ENCODE results near the gene TTI1.

Gene TTI1

GRCh38 chr20:38008233-38008944 is 24.9 kb downstream of the TTI1 start:
- no peak for FAIRE-seq

DNA sequence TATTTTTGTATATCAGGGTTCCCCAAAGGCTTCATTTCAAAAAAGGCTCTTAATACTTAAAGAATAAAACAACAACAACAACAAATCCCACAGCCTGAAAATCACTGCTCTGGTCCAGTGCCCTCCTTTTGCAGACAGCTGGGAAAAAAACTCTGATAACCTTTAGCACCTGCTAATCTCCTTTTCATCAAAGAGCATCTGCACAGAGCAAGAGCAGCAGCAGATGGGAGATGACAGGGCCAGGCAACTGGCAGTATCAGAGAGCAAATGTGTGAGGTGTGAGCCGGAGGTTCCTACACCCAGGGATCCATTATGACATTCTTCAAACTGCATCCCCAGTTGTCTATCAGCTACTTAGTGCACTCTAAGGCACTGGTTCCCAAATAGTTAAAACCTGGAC is 25.7 kb downstream of the TTI1 start:
- FAIRE-seq, result no peak

DNA sequence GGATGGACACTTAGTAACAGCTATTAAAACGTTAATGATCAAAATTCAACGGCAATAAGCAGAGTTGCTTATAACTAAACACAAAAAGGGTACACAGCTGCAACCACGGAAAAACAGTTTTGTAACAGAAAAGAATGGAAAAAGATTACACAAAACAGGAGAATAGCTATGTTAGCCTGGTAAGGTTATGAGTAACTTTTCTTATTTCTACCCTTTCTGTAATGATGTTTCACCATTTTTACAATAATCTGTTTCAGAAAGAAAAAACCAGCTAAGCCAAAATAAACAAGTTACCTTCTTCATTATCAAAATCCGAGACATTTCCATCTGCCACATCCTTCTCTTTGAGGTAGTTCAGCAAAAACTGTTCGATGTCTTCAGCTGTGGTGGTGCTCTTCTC is 27.4 kb downstream of the TTI1 start:
- no peak for FAIRE-seq

- FAIRE-seq, result no peak
Observed at GRCh38 chr20:38004416-38004815, 28.8 kb downstream of the TTI1 start.

- FAIRE-seq, result no peak
Observed at GRCh38 chr20:38002422-38002821, 30.8 kb downstream of the TTI1 start.

- FAIRE-seq, result no peak
Observed at GRCh38 chr20:38001981-38002380, 31.3 kb downstream of the TTI1 start.

GRCh38 chr20:38001173-38001875 is 31.9 kb downstream of the TTI1 start:
- no peak for FAIRE-seq

DNA sequence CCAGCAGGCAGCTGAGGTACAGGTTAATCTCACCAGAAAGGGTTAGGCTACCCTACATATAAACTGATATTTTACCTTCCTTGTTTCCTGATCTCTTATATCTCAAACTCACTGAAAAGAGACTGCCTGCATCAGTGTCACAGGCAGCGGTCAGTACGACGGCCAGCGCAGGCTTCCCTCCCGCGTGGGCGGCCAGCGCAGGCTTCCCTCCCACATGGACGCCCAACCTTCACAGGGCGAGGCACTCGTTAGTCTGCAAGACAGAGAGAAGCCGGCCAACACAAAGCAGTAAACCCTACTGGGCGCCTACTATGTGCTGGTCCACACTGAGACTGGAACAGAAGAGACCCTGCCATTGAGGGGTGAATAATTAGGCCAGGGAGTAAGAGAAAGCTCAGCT is 33.0 kb downstream of the TTI1 start:
- FAIRE-seq, result no peak

- no peak for FAIRE-seq
Observed at GRCh38 chr20:37999526-38000263, 33.6 kb downstream of the TTI1 start.

DNA sequence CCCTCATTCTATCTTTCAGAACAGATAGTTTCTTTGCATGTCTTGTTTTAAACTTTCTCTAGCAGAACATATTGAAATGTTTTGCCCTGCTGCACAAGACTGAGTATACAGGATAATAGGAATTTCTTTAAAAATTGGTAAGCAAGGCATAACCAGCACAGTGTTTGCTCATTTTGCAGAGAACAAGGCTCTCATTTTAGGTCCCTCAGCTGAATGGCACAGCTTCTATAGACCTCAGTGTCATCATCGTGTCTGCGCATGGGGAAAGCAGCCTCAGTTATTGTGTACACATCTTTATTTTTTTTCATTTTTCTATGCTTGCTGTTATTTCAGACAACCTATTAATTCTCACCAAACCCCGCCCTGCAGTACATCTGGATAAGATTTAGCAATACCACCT is 35.7 kb downstream of the TTI1 start:
- FAIRE-seq, result no peak

- FAIRE-seq, result no peak
Observed at GRCh38 chr20:37995856-37996605, 37.2 kb downstream of the TTI1 start.

DNA sequence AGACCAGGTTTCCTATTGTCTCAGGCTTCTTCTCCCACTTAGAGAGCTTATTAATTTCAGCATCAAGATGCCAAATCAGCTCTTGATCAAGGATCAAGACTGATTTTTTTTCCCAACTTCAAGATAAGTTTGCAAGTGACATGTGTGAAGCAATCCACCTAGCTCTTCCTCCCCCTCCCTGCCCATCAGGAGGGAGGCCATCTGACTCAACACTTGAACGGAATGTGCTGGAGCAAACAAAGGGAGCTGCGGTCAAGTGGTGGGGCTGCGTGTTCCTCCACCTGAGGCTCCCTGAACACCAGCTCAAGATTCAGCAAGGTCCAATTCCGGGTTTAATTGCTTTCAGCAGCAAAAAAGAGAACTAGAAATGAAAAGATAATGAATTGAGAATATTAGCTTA is 38.7 kb downstream of the TTI1 start:
- no peak for FAIRE-seq

- FAIRE-seq, result no peak
Observed at GRCh38 chr20:37992802-37993409, 40.4 kb downstream of the TTI1 start.

DNA sequence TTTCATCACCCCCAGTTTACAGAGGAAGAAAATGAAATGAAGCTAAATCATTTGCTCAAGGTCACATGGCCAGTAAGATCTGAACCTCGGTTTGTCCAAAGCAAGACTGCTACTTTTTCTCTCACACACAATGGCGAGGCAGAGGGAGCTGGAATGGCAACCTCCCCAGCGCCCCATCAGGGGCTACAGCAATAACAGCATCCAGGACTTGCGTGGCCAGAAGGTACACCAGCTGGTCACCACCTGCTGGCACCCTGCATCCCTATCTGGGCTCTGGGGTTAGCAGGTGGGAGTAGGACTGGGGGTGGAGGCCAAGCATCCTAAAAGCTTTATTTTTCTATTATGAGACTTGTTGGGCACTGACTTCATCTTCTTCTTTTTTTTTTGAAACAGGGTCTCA is 41.3 kb downstream of the TTI1 start:
- no peak for FAIRE-seq

DNA sequence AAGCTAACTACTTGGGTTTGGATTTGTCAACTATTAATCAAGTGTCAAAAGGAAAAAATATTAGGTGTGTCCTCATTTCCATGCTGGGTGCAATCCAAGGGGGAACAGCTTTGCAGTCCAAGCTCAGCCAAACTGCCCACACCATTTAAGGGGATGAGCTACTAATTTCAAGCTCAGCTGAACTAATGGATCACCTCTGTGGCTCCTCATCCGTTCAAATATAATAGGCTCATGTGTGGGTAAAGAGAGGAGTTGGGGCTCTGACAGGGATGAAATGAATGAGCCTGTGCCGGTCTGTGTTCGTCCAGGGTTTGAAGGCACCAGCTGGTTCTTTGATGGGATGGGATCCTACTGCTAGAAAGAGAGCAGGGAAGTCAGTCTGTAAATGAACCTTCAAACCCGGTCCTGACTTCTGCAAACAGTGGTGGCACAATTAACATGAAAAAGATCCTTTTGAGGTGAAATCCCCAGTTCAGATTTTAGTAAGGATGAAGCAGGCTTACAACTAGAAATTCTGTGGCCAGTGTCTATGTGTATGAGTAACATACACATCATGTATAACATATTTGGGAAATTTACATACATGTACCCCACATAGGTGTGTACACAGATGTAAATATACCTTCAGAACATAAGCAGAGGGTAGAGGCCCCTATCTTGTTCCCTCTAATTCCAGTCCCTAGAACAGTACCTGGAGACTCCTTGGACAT is 41.9 kb downstream of the TTI1 start:
- no peak for FAIRE-seq

DNA sequence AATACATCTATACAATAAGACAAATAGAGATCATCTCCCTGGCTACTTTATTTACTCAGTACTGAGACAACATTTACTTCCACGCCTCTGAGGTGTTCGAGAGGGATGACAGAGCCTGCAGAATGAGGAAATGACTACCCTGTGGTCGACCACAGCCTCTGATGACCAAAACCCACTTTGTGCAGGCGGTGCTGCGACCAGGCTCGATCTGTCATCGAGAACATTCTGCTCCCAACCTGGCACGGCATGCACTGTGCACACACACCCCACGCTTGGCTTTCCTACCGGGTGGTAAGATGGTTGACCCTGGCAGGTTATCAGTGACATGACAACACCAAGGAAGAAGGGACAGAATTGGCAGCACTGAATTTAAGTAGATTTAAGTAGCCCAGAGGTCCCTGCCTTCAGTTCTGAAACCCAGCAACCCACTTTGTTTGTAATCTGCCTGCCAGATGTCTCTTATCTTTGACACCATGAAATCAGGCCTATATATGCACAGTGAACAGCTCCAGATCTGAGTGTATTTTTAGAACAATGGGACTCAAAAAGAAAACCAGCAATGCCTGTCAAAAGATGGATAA is 42.6 kb downstream of the TTI1 start:
- no peak for FAIRE-seq

DNA sequence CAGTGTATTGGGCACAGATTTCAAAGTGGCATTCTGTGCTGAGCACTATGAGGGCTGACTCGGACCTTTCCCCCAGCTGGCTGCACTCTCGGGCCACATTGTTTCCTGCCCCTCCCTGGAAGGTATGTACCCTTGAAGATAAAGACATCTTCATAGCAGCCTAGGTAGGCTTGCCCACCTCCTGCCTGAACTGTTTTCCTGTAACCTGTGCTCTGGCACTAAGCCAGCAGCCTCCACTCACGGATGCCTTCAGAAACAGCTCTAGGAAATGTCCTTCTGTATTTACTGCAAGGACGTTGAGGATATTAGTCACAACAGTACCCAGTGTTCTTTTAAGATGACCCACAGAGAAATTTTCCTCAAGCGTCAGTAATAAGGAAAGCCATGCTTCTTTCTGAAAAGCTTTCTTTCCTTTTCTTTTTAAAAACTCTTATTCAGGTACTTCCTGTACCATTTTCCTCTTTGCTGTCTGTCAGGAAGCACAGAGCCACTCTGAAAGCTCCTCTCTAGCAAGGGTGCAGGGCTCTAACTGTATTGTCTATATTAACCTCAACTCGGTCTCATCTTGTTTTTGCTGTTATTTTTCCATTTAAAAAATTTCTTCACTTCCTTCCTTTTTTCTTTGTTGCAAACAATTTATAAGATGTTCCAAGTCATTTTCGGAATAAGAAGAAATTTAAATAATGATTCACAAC is 43.5 kb downstream of the TTI1 start:
- no peak for FAIRE-seq

DNA sequence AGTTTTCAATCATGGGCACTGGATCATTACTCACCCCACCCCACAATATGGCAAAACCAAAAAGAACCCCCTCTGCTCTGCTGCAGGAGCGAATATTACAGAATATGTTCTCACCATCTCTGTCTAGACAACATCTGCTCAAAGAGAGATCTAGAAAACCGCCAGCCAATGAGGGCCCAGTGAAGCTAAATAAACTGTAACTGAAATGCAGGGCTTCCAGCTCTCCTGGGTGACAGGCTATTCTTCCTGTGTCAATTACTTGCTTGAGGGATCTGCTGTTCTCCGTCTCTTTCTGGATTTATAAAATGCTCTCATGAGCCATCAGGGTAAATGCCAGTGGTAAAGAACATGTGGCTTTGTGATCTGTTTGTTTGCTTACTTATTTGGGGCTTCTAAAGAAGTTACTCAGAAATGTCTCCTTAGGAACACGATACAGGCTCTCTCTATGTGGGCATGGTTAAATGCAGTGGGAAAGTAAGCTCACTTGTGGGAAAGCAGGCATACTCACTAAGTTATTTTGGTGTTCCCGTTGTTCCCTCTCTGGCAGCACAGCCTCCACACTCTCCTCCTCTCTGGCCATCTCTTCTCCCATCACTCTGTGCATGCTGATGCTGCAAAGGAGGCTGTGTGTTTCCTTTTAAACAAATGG is 44.8 kb downstream of the TTI1 start:
- no peak for FAIRE-seq

- no peak for FAIRE-seq
Observed at GRCh38 chr20:37987602-37988290, 45.5 kb downstream of the TTI1 start.

Data from colon (tissue), 2 donors.